Measurements from ENCODE around the gene ASIC4.

- TF ChIP-seq CTCF (IDR thresholded peaks at IDR 0.05) (no peak), FOXK1 (CRISPR knock-in tag; IDR thresholded peaks at IDR 0.05) (no peak), ZSCAN18 (CRISPR knock-in tag; IDR thresholded peaks at IDR 0.05) (no peak)
These were observed 48.1 kb downstream of the ASIC4 start for GRCh38 chr2:219562049-219563020.

All from WTC11 (cell line).